Activated CD4-positive, alpha-beta memory T cell treated with anti-CD3 and anti-CD28 coated beads, Interleukin-2, amount 10 ng/mL, durations not matched to agents 7 days and 5 days (primary cell): ENCODE measurements around the gene SPAG17. TPM values are rescaled to one million over a fixed set of nuclear protein-coding genes. Genes with fewer than 3 reads are reported as not detected.
A peak's percentile ranks its signal among the peaks of the same experiment; 100 is the strongest.

ENCODE experiments used
- CTCF ChIA-PET: fragments of 350-600 bp; sonication (Branson Sonifier 250); formaldehyde crosslinking; loops from one replicate; lab custom pipeline; 2021; ENCODE audit warnings: antibody characterized with exemption, inconsistent platforms; lab: Charles Lee
- POLR2A ChIA-PET: fragments of 350-600 bp; sonication (Branson Sonifier 250); formaldehyde crosslinking; loops from one replicate; lab custom pipeline; 2021; ENCODE audit warnings: antibody characterized with exemption; lab: Charles Lee
- DNase-seq: peaks from one replicate; pipeline ENCODE4 v3.0.0-alpha.2; 2020
- H3K27ac Mint-ChIP-seq: one replicate; pipeline ENCODE4 v1.8.0; 2021; ENCODE audit warnings: mild to moderate bottlenecking, mixed read lengths
- H3K27me3 Mint-ChIP-seq: one replicate; pipeline ENCODE4 v1.8.0; 2021; ENCODE audit warnings: mixed read lengths
- H3K36me3 Mint-ChIP-seq: one replicate; pipeline ENCODE4 v1.8.0; 2021; ENCODE audit warnings: low read depth, mixed read lengths
- H3K4me1 Mint-ChIP-seq: one replicate; pipeline ENCODE4 v1.8.0; 2021; ENCODE audit warnings: mixed read lengths
- H3K4me3 Mint-ChIP-seq: one replicate; pipeline ENCODE4 v1.8.0; 2021; ENCODE audit warnings: mild to moderate bottlenecking, mixed read lengths
- H3K9me3 Mint-ChIP-seq: one replicate; pipeline ENCODE4 v1.8.0; 2021; ENCODE audit warnings: mixed read lengths
- total RNA-seq, 2 experiments: library from RNA; stranded (reverse); gene quantifications; one replicate each; pipeline ENCODE4 v1.2.3, GENCODE V29; 2021

Gene SPAG17
- not detected for total RNA-seq

- Mint-ChIP-seq H3K27ac (no peak within 1 kb of the TSS), H3K27me3 (no peaks in the 10 kb centered on the region), H3K4me3 (no peak within 1 kb of the TSS), H3K36me3 (no peaks in the 10 kb centered on the region), H3K4me1 (no peaks in the 10 kb centered on the region), H3K9me3 (peaks cover 4% of the 10 kb centered on the region)
- DNase-seq = peak; percentile 18
- ChIA-PET POLR2A (no interaction called here), CTCF (no interaction called here)
Measured at GRCh38 chr1:118185084-118185832, at the start of gene SPAG17. SPAG17 (minus strand) TSS chr1:118185228; CDS start chr1:118185157, 71 bp downstream.

- Mint-ChIP-seq H3K4me3 (no peak overlapping the region), H3K4me1 (no peaks in the 10 kb centered on the region), H3K27me3 (no peaks in the 10 kb centered on the region), H3K36me3 (no peaks in the 10 kb centered on the region), H3K9me3 (no peaks in the 10 kb centered on the region), H3K27ac (no peak overlapping the region)
- DNase-seq = no peak
- CTCF ChIA-PET = no interaction called here
- POLR2A ChIA-PET = no interaction called here
Measured at GRCh38 chr1:118225471-118225870, 40.4 kb upstream of the SPAG17 start.

- Mint-ChIP-seq H3K4me3 (no peak overlapping the region), H3K4me1 (no peaks in the 10 kb centered on the region), H3K27me3 (no peaks in the 10 kb centered on the region), H3K36me3 (no peaks in the 10 kb centered on the region), H3K27ac (no peak overlapping the region), H3K9me3 (no peaks in the 10 kb centered on the region)
- ChIA-PET CTCF (no interaction called here), POLR2A (no interaction called here)
- DNase-seq = no peak
Measured at GRCh38 chr1:118223426-118223825, 38.4 kb upstream of the SPAG17 start.

DNA sequence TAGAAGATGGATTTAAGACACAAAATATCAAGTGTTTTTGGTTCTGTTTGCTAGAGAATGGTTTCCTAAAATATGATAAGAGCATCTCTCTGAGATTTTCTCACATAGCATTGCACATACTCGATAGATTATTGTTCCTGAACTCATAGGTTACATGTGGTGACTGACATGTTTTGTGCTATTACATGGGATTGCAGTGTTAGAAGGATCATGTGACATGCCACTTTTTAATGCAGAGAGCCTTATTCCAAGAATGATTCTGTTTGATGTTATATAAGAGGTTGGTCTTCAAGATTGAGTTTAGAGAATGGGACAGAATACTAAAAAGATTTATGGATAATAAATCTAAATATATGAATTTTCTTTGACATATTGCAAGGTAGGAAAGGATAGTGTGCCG, 34.4 kb upstream of the SPAG17 start:
- DNase-seq = no peak
- POLR2A ChIA-PET = no interaction called here
- CTCF ChIA-PET = no interaction called here

DNA sequence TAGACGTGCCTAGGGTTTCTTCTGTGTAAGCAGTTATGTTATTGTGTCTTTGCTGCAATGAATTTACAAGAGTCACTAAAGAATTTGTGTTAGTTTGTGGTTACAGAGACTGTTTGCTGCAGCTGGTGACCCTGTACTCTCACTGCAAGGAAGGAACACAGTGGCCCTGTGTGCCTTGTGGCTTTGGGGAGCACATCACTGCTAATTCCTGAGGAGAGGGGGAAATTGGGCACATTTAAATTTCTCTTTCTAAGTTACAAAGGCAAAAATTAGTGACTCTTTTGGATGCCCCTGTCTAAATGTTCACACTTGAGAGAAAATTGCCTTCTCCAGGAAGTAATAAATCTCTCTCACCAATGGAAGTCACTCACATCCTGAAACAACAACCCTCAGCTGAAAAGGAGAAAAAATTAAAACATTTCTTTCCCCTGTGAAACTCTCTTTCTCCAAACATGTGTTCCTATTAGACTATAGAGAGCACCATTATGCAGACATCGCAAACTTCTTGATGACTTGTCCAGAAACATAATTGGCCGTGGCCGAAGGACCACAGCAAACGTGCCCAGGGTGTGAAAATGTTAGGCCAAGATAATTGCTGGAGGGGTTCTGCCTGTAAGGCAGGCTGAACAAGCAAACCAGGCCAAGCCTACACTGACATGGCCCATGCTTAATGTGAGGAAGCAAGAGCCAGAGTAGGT, 32.3 kb upstream of the SPAG17 start:
- Mint-ChIP-seq H3K4me1 (no peaks in the 10 kb centered on the region), H3K36me3 (no peaks in the 10 kb centered on the region), H3K4me3 (no peak overlapping the region), H3K27ac (no peak overlapping the region), H3K27me3 (no peaks in the 10 kb centered on the region), H3K9me3 (no peaks in the 10 kb centered on the region)
- CTCF ChIA-PET = no interaction called here
- POLR2A ChIA-PET = no interaction called here
- no peak for DNase-seq

More for the DNA sequence above, 34.4 kb upstream of the SPAG17 start:
- Mint-ChIP-seq H3K9me3 (no peaks in the 10 kb centered on the region), H3K27ac (no peak overlapping the region), H3K4me3 (no peak overlapping the region), H3K4me1 (no peaks in the 10 kb centered on the region), H3K36me3 (no peaks in the 10 kb centered on the region), H3K27me3 (no peaks in the 10 kb centered on the region)

DNA sequence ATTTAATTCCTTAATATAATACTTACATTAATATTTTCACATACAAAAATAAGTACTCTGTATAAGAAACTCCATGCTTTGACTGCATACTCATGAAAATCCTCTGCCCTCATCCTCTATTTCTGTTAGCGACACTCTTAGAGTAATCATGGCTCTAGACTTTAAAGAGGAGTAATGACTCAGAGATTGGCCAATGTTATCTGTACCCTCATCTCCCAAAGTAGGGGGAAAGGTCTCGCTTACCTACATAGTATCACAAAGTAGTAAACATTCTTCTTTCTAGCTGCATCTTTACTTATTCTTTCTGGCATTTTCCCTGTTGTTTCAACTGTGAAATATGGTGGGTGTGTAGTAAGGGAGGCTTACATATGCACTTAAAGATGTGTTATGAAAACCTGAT, 29.8 kb upstream of the SPAG17 start:
- ChIA-PET CTCF (no interaction called here), POLR2A (no interaction called here)
- H3K4me3 Mint-ChIP-seq = no peak overlapping the region
- H3K9me3 Mint-ChIP-seq = no peaks in the 10 kb centered on the region
- H3K4me1 Mint-ChIP-seq = no peaks in the 10 kb centered on the region
- H3K27me3 Mint-ChIP-seq = no peaks in the 10 kb centered on the region
- no peak overlapping the region for H3K27ac Mint-ChIP-seq
- H3K36me3 Mint-ChIP-seq = no peaks in the 10 kb centered on the region
- DNase-seq = no peak

DNA sequence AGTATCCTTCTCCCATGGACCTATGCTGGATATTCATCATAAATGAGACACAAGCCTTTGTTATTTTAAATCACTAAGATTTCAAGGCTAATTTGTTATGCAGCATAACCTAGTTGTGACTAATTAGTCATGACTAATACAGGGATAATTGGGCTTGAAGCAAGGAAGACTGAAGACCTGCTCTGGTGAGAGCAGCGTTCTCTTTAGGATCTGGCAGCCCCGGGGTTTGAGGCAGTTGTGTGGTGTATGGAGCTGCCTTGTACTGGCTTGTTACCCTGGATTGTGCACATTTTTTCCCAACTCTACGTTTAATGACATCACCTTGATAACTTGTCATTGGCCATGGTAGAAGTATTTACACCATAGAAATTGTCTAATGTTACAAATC, 25.7 kb upstream of the SPAG17 start:
- CTCF ChIA-PET = no interaction called here
- DNase-seq = no peak
- no peak overlapping the region for H3K27ac Mint-ChIP-seq

DNA sequence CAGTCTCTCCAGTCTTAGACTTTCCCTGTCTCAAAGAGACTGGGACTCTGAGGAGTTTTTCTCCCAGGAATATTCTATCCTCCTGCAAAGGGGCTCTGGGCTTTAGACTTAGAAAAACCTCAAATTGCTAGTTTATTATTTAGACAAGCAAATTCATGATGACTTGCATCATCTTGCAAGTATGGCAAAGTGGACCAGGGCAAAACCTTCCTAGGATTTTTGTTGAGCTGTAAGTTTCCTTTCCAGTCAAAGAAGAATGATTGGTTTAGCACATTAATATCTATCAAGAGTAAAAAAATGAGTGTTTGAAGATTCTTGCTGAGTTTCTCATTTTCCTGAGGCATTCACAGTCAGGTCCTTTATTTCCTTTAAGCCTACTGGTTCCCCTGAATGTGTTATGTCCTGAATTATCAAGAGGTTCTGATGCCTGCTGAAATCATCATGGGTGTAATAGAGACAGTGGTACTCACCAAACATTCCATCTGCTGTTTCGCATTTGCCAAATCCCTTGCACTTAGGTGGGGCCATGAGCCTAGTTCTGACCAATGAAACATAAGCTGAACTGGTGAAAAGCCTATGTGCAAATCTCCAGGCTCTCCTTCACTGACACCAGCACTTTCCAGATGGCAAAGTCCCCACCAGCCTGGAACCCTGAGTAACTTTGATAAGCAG, 25.2 kb upstream of the SPAG17 start:
- Mint-ChIP-seq H3K27me3 (no peaks in the 10 kb centered on the region), H3K9me3 (no peaks in the 10 kb centered on the region), H3K4me3 (no peak overlapping the region), H3K27ac (no peak overlapping the region), H3K36me3 (no peaks in the 10 kb centered on the region), H3K4me1 (no peaks in the 10 kb centered on the region)
- ChIA-PET CTCF (no interaction called here), POLR2A (no interaction called here)
- no peak for DNase-seq

More for the DNA sequence above, 25.7 kb upstream of the SPAG17 start:
- H3K4me1 Mint-ChIP-seq = no peaks in the 10 kb centered on the region
- H3K4me3 Mint-ChIP-seq = no peak overlapping the region
- H3K9me3 Mint-ChIP-seq = no peaks in the 10 kb centered on the region
- POLR2A ChIA-PET = no interaction called here
- no peaks in the 10 kb centered on the region for H3K27me3 Mint-ChIP-seq
- no peaks in the 10 kb centered on the region for H3K36me3 Mint-ChIP-seq

GRCh38 chr1:118209648-118210047, 24.6 kb upstream of the SPAG17 start:
- H3K4me3 Mint-ChIP-seq = no peak overlapping the region
- CTCF ChIA-PET = no interaction called here
- no peaks in the 10 kb centered on the region for H3K36me3 Mint-ChIP-seq
- no peak for DNase-seq
- H3K27me3 Mint-ChIP-seq = no peaks in the 10 kb centered on the region
- POLR2A ChIA-PET = no interaction called here
- H3K4me1 Mint-ChIP-seq = no peaks in the 10 kb centered on the region
- no peak overlapping the region for H3K27ac Mint-ChIP-seq
- H3K9me3 Mint-ChIP-seq = no peaks in the 10 kb centered on the region

- no peaks in the 10 kb centered on the region for H3K36me3 Mint-ChIP-seq
- no peak overlapping the region for H3K27ac Mint-ChIP-seq
- DNase-seq = no peak
- H3K27me3 Mint-ChIP-seq = no peaks in the 10 kb centered on the region
- no peaks in the 10 kb centered on the region for H3K4me1 Mint-ChIP-seq
- H3K9me3 Mint-ChIP-seq = no peaks in the 10 kb centered on the region
- ChIA-PET CTCF (no interaction called here), POLR2A (no interaction called here)
- H3K4me3 Mint-ChIP-seq = no peak overlapping the region
Measured at GRCh38 chr1:118206966-118207365, 21.9 kb upstream of the SPAG17 start.

- CTCF ChIA-PET = no interaction called here
- H3K4me3 Mint-ChIP-seq = no peak overlapping the region
- POLR2A ChIA-PET = no interaction called here
Measured at GRCh38 chr1:118204648-118205047, 19.6 kb upstream of the SPAG17 start.

DNA sequence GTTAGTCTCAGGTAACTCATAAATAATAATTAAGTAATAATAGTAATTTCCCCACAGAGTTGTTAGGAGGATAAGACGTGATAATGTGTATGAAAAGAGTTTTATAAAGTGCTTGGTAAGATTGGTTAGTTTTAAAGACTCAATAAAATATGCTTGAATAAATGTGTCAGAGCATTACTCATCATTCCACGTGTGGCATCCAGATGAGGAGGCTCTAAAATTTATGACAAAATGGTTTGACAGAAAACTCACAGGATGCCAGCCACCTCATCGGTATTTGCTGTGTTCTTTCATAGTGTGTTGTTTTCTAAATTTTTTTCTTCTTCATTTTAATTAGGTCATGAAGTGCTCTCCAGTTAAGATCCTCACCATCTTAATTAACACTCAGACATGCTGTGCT, 19.1 kb upstream of the SPAG17 start:
- Mint-ChIP-seq H3K27me3 (no peaks in the 10 kb centered on the region), H3K4me1 (no peaks in the 10 kb centered on the region), H3K27ac (no peak overlapping the region), H3K4me3 (no peak overlapping the region), H3K9me3 (no peaks in the 10 kb centered on the region), H3K36me3 (no peaks in the 10 kb centered on the region)
- ChIA-PET POLR2A (no interaction called here), CTCF (no interaction called here)
- no peak for DNase-seq

More at GRCh38 chr1:118204648-118205047, 19.6 kb upstream of the SPAG17 start:
- no peak for DNase-seq
- H3K4me1 Mint-ChIP-seq = no peaks in the 10 kb centered on the region
- H3K27ac Mint-ChIP-seq = no peak overlapping the region
- no peaks in the 10 kb centered on the region for H3K27me3 Mint-ChIP-seq
- H3K36me3 Mint-ChIP-seq = no peaks in the 10 kb centered on the region
- no peaks in the 10 kb centered on the region for H3K9me3 Mint-ChIP-seq

DNA sequence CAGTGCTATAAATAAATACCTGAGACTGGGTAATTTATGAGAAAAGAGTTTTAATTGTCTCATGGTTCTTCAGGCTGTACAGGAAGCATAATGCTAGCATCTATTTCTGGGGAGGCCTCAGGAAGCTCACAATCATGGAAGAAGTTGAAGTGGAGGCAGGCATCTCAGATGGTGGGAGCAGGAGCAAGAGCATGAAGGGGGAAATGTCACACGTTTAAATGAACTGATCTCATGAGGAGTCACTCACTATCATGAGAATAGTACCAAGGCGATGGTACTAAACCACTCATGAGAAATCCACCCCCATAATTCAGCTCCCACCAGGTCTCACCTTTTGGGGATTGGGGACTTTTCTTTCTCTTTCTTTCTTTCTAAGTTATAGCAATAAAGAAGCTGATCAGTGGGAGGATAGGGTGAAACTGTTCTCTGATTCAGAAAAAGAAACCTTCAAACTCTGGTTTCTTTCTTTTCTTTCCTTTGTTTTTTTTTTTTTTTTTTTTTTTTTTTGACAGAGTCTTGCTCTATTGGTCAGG, 17.1 kb upstream of the SPAG17 start:
- no peaks in the 10 kb centered on the region for H3K9me3 Mint-ChIP-seq
- H3K4me1 Mint-ChIP-seq = no peaks in the 10 kb centered on the region
- no peaks in the 10 kb centered on the region for H3K27me3 Mint-ChIP-seq
- ChIA-PET CTCF (no interaction called here), POLR2A (no interaction called here)
- H3K36me3 Mint-ChIP-seq = no peaks in the 10 kb centered on the region
- no peak for DNase-seq
- H3K4me3 Mint-ChIP-seq = no peak overlapping the region
- no peak overlapping the region for H3K27ac Mint-ChIP-seq
